Esophagus squamous epithelium (tissue), 5 donors: ENCODE data around the gene GZMM. TPM values are rescaled to one million over a fixed set of nuclear protein-coding genes. Genes with fewer than 3 reads are reported as not detected.
A peak's percentile ranks its signal among the peaks of the same experiment; 100 is the strongest.

Source experiments
- DNase-seq: peaks from one replicate; lab custom pipeline; 2025; lab: John Stamatoyannopoulos, UW
- H3K27ac ChIP-seq, 4 donors: fragments of 200-600 bp; sonication (generic); one replicate each; pipeline ENCODE4 v1.5.1; 2016 to 2019; ENCODE audit warnings: mild to moderate bottlenecking in 1 of 4
- H3K27me3 ChIP-seq, 4 donors: fragments of 200-600 bp; sonication (generic); 1 replicate in 3 of 4; 2 replicates in 1 of 4; pipeline versions ENCODE4 v1.5.1 to v1.6.0; 2017 to 2021; ENCODE audit warnings: antibody characterized with exemption in 1 of 4
- H3K36me3 ChIP-seq, 3 donors: fragments of 200-600 bp; sonication (generic); one replicate each; pipeline ENCODE4 v1.5.1; 2016 to 2019
- H3K4me1 ChIP-seq, 3 donors: fragments of 200-600 bp; sonication (generic); one replicate each; pipeline ENCODE4 v1.5.1; 2017 to 2019
- H3K4me3 ChIP-seq, 4 donors: fragments of 200-600 bp; sonication (generic); 1 replicate in 3 of 4; 2 replicates in 1 of 4; pipeline ENCODE4 v1.5.1; 2016 to 2019; ENCODE audit warnings: mild to moderate bottlenecking in 2 of 4, moderate library complexity in 1 of 4
- H3K9me3 ChIP-seq, 3 donors: fragments of 200-600 bp; sonication (generic); one replicate each; pipeline ENCODE4 v1.5.1; 2016 to 2019
- POLR2A ChIP-seq, 4 donors: fragments of 450-650 bp; IDR thresholded peaks; one replicate each; pipeline ENCODE4 v1.6.1; 2017; ENCODE audit warnings: antibody characterized with exemption in 4 of 4, mild to moderate bottlenecking in 4 of 4, moderate library complexity in 3 of 4
- WGBS, 2 donors: methylation state at CpG; one replicate each; pipeline ENCODE4 v1.1.5; 2018; 5-methylcytosine and 5-hydroxymethylcytosine counted together
- intact Hi-C: fragments of 100-400 bp; cut with DNase I; formaldehyde crosslinking; loops from one replicate; pipeline ENCODE4 v1.15.0; 2022
- total RNA-seq, 4 donors: library from RNA; depleted of rRNA; stranded (reverse); fragments of >200 nt; gene quantifications; one replicate each; pipeline ENCODE4 v1.1.0, GENCODE V29; 2016
- TF ChIP-seq, protein P1 (sequence below), 6 experiments: fragments of 450-650 bp in 4 of 6; fragments of 200-600 bp in 2 of 6; sonication (generic) in 2 of 6; IDR thresholded peaks; one replicate each; pipeline ENCODE4 v1.5.1; 2016 to 2019; ENCODE audit warnings: antibody characterized with exemption in 6 of 6, mild to moderate bottlenecking in 4 of 6, moderate library complexity in 4 of 6
- donor health status: DM: yes; HTN: yes; CAD: no.

Gene GZMM
- total RNA-seq, 4 donors from 2014 or later: 0.48 to 0.95 (median 0.57) TPM; not detected in 1

GRCh38 chr19:556611-557382 lies 12.9 kb downstream of the GZMM start:
- intact Hi-C loops: no loop called here
- no peaks in the 10 kb centered on the region for H3K9me3 ChIP-seq
- H3K27ac ChIP-seq: peak overlapping the region in 1 of 4 donors; percentile 36
- H3K36me3 ChIP-seq: no peaks in the 10 kb centered on the region
- no peak for DNase-seq
- no peak overlapping the region for H3K4me3 ChIP-seq
- H3K4me1 ChIP-seq: peaks cover 0 to 18% (median 4%) of the 10 kb centered on the region in 3 donors
- TF ChIP-seq, protein P1, sequence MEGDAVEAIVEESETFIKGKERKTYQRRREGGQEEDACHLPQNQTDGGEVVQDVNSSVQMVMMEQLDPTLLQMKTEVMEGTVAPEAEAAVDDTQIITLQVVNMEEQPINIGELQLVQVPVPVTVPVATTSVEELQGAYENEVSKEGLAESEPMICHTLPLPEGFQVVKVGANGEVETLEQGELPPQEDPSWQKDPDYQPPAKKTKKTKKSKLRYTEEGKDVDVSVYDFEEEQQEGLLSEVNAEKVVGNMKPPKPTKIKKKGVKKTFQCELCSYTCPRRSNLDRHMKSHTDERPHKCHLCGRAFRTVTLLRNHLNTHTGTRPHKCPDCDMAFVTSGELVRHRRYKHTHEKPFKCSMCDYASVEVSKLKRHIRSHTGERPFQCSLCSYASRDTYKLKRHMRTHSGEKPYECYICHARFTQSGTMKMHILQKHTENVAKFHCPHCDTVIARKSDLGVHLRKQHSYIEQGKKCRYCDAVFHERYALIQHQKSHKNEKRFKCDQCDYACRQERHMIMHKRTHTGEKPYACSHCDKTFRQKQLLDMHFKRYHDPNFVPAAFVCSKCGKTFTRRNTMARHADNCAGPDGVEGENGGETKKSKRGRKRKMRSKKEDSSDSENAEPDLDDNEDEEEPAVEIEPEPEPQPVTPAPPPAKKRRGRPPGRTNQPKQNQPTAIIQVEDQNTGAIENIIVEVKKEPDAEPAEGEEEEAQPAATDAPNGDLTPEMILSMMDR (IDR thresholded peaks at IDR 0.05): no peak
- TF ChIP-seq POLR2A (IDR thresholded peaks at IDR 0.05): no peak
- 49 to 63% methylated on average over 4 to 12 of the region's 31 CpGs for WGBS, 2 donors
- H3K27me3 ChIP-seq: peaks cover 0 to 10% (median 0%) of the 10 kb centered on the region in 4 donors

- Histone ChIP-seq H3K27me3 (no peaks in the 10 kb centered on the region), H3K4me3 (no peak overlapping the region), H3K27ac (no peak overlapping the region), H3K4me1 (peaks cover 0 to 18% (median 4%) of the 10 kb centered on the region in 3 donors), H3K36me3 (no peaks in the 10 kb centered on the region), H3K9me3 (no peaks in the 10 kb centered on the region)
- intact Hi-C loops: no loop called here
- TF ChIP-seq POLR2A (IDR thresholded peaks at IDR 0.05): no peak
- TF ChIP-seq, protein P1 (IDR thresholded peaks at IDR 0.05): no peak
- 40 to 64% methylated on average over 8 to 14 of the region's 21 CpGs for WGBS, 2 donors
- DNase-seq: no peak
These were observed 15.1 kb downstream of the GZMM start for GRCh38 chr19:558770-559439.

DNA sequence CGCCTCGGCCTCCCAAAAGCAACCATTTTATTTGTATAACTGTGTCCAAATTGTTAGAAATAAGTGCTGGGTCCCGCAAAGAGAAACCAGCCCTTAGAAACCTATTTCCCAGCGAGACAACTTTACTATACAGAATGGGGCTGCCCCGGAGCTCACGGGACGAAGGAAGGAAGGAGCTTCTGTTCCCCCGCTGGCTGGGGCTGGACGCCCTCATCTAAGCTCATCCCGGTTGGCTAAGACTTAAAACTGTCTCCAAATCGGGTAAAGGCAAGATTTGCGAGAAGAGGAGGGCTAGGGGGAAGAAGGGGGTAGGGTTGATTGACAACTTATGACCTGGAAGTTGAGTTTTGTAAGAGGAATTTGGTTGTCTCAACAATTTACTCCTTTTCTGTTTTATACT lies 16.3 kb downstream of the GZMM start:
- intact Hi-C loops: no loop called here

GRCh38 chr19:566403-566802 lies 22.6 kb downstream of the GZMM start:
- WGBS, 2 donors: 71 to 72% methylated on average over 18 of the region's 19 CpGs
- Histone ChIP-seq H3K4me3 (no peak overlapping the region), H3K27me3 (no peaks in the 10 kb centered on the region), H3K27ac (no peak overlapping the region), H3K4me1 (peaks cover 0 to 7% (median 6%) of the 10 kb centered on the region in 3 donors), H3K36me3 (no peaks in the 10 kb centered on the region), H3K9me3 (no peaks in the 10 kb centered on the region)
- DNase-seq: no peak
- TF ChIP-seq POLR2A (IDR thresholded peaks at IDR 0.05): no peak
- TF ChIP-seq, protein P1 (IDR thresholded peaks at IDR 0.05): no peak
- intact Hi-C loops: no loop called here

More for the DNA sequence above, 16.3 kb downstream of the GZMM start:
- H3K9me3 ChIP-seq: no peaks in the 10 kb centered on the region
- H3K4me1 ChIP-seq: peaks cover 0 to 18% (median 4%) of the 10 kb centered on the region in 3 donors
- TF ChIP-seq, protein P1 (IDR thresholded peaks at IDR 0.05): no peak
- TF ChIP-seq POLR2A (IDR thresholded peaks at IDR 0.05): no peak
- H3K4me3 ChIP-seq: no peak overlapping the region
- H3K36me3 ChIP-seq: no peaks in the 10 kb centered on the region
- WGBS, 2 donors: 62 to 72% methylated on average over 12 of the region's 12 CpGs
- no peak overlapping the region for H3K27ac ChIP-seq
- no peaks in the 10 kb centered on the region for H3K27me3 ChIP-seq
- no peak for DNase-seq

DNA sequence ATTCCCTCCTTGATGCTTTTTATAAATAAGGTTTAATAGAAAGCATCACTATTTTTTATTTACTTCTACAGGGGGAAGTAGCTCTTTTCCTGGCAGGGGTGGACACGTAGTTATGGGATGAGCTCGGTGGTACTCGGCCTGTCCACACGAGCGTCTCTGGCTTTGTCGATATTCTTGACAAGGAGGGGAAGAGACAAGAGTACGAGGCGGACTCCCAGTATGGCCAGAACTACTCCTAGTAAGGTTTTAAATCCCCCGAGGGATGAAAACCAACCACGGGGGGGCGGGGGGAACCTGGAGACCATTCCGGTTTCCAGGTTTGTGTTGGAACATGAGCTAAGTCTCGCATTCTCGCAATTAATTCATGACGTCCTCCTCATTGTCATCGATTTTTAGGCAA lies 23.0 kb downstream of the GZMM start:
- Histone ChIP-seq H3K27me3 (no peaks in the 10 kb centered on the region), H3K9me3 (no peaks in the 10 kb centered on the region), H3K27ac (no peak overlapping the region), H3K4me1 (peaks cover 0 to 11% (median 8%) of the 10 kb centered on the region in 3 donors), H3K36me3 (no peaks in the 10 kb centered on the region), H3K4me3 (no peak overlapping the region)
- 77 to 78% methylated on average over 14 to 16 of the region's 16 CpGs for WGBS, 2 donors
- no peak for DNase-seq
- intact Hi-C loops: no loop called here
- no peak for TF ChIP-seq POLR2A (IDR thresholded peaks at IDR 0.05)
- TF ChIP-seq, protein P1 (IDR thresholded peaks at IDR 0.05): no peak
